KMS-11 (cell line): ENCODE measurements around the gene STAT4.
A peak's percentile ranks its signal among the peaks of the same experiment; 100 is the strongest.

Source experiments
- H2AFZ ChIP-seq: fragments of 200-600 bp; sonication (generic); 2 replicates; pipeline ENCODE4 v1.6.1; 2016; ENCODE audit warnings: antibody characterized with exemption, mixed run types, low read depth
- H3K27ac ChIP-seq: fragments of 200-600 bp; sonication (generic); 2 replicates; pipeline ENCODE4 v1.6.1; 2016; ENCODE audit warnings: mild to moderate bottlenecking, mixed run types
- H3K27me3 ChIP-seq: fragments of 200-600 bp; sonication (generic); 2 replicates; pipeline ENCODE4 v1.6.1; 2017; ENCODE audit warnings: mild to moderate bottlenecking, low read depth, mixed run types, moderate library complexity; ENCODE audit not compliant: insufficient read depth
- H3K36me3 ChIP-seq: fragments of 200-600 bp; sonication (generic); 2 replicates; pipeline ENCODE4 v1.6.1; 2017; ENCODE audit warnings: mild to moderate bottlenecking, mixed run types; ENCODE audit not compliant: insufficient read depth
- H3K4me1 ChIP-seq: fragments of 200-600 bp; sonication (generic); 2 replicates; pipeline ENCODE4 v1.6.1; 2016; ENCODE audit warnings: mild to moderate bottlenecking, low read depth, mixed run types; ENCODE audit not compliant: poor library complexity, severe bottlenecking
- H3K4me2 ChIP-seq: fragments of 200-600 bp; sonication (generic); 2 replicates; pipeline ENCODE4 v1.7.0; 2016; ENCODE audit warnings: mild to moderate bottlenecking, mixed run types
- H3K4me3 ChIP-seq: fragments of 200-600 bp; sonication (generic); IDR thresholded peaks from 2 replicates; pipeline ENCODE4 v1.6.1; 2017; ENCODE audit warnings: low read depth, low read length, mixed read lengths; ENCODE audit not compliant: insufficient read depth
- H3K79me2 ChIP-seq: fragments of 200-600 bp; sonication (generic); 2 replicates; pipeline ENCODE4 v1.6.1; 2016; ENCODE audit warnings: low read depth, mixed run types; ENCODE audit not compliant: insufficient read depth
- H3K9ac ChIP-seq: fragments of 200-600 bp; sonication (generic); 2 replicates; pipeline ENCODE4 v1.6.1; 2016; ENCODE audit warnings: mild to moderate bottlenecking, mixed run types
- H4K20me1 ChIP-seq: fragments of 200-600 bp; sonication (generic); 2 replicates; pipeline ENCODE4 v1.6.1; 2016; ENCODE audit warnings: mild to moderate bottlenecking, mixed run types; ENCODE audit not compliant: insufficient read depth
- CTCF ChIP-seq: fragments of 200-600 bp; sonication (generic); conservative IDR thresholded peaks from 2 replicates; pipeline ENCODE4 v1.6.1; 2017; ENCODE audit warnings: low read depth, mild to moderate bottlenecking, antibody characterized with exemption, low read length, moderate library complexity, mixed read lengths

STAT4 gene

DNA sequence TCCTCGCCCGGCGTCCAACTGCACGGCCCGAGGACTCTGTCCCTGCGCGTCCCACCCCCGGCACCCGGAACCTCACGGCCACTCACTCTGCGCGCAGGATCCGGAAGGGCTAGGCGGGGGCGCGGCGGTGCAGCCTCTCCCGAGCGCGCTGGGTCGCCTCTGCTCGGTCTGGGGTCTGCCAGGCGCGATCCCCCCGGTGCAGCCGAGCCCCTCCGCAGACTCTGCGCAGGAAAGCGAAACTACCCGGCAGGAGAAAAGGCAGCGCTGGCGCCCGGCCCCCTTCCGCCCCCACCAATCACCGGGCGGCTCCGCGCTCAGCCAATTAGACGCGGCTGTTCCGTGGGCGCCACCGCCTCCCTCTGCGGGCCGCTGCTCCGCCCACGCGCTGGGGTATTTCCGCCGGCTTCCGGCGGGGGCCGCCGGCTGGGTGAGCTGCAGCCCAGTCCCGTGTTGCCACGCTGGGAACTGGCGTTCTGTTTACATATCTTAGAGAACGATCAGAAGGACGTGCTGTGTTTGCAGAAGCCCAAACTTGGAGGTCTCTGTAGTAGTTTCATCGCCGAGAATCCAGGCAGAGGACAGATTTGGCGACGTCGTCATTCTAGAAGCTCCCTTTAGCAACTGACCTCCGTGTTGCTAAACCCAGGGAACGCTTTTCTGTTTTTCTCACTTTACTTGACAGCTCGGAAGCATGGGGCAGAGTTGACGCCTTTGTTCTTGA lies 136.7 kb downstream of the STAT4 start, which contains the start of gene STAT1:
TSS of gene STAT1 (minus strand) at position 240 of the 721 bp plus-strand sequence. CDS start 4,168 bp downstream, outside the sequence.
- Histone ChIP-seq H3K9ac (peak within 1 kb of the TSS; percentile 75), H2AFZ (peak within 1 kb of the TSS; percentile 85), H3K36me3 (no peaks in the 10 kb centered on the region; the same call in none of the 2 replicates), H3K4me1 (peaks cover 40% of the 10 kb centered on the region), H3K4me2 (peak within 1 kb of the TSS; percentile 98), H3K27ac (peak within 1 kb of the TSS; percentile 91), H4K20me1 (no peaks in the 10 kb centered on the region), H3K4me3 (peak within 1 kb of the TSS; percentile 81), H3K27me3 (no peaks in the 10 kb centered on the region), H3K79me2 (peaks cover 30% of the 10 kb centered on the region)
- no peak for TF ChIP-seq CTCF

DNA sequence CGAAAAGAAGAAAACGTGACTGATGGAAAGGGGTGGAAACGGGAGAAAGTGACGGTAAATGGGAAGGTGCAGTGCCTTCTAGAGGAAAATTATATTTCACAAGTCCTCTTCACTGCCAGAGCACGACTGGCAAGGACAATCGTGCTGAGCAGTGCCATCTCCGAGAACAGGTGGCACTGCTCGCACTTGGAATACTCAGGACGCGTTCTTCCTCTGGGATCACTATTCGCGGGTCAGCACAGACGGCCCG lies 137.2 kb downstream of the STAT4 start:
- Histone ChIP-seq H4K20me1 (no peaks in the 10 kb centered on the region), H3K4me2 (peak overlapping the region; percentile 93), H3K9ac (peak overlapping the region; percentile 75), H3K79me2 (peaks cover 30% of the 10 kb centered on the region), H3K4me1 (peaks cover 35% of the 10 kb centered on the region), H3K27me3 (no peaks in the 10 kb centered on the region), H2AFZ (peak overlapping the region; percentile 65), H3K36me3 (no peaks in the 10 kb centered on the region; the same call in none of the 2 replicates), H3K4me3 (peak overlapping the region; percentile 81), H3K27ac (peak overlapping the region; percentile 91)
- no peak for TF ChIP-seq CTCF

DNA sequence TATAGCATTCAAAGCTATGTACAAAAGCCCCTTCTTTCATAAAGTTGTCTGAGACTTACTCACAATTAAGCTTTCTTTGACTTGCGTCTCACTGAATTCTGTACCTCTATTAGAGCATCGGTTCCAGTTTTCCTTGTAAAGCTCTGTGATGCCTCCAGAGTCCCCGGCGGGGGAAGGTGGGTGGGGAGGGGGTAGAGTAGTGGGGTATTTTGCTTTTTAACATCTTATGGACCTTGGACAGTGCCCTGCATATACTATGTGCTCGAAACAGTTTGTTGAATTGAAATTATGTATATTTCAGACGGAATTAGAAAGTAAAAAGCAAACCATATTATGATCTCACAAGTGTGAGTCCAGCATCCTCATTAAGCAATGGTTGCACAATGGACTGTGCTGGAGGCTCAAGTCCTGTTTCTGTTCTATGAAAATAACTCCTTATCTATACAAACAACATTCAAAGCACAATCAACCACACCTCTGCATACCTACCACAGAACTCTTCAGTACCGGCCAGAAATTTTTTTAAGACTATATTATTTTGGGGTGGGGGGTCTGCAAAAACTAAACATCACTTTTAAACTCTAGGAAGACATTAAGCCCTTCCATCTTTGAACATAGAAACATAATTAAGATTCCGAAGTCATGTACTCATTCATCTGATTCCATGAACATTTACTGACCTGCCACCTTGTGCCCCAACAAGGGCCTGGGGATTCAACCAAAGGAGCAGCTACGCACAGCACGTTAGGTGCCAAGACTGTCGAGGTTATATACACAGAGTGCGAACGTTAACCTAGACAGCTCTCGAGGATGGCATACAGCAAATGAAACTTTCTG lies 137.7 kb downstream of the STAT4 start:
- peak overlapping the region; percentile 93 for H3K4me2 ChIP-seq
- no peaks in the 10 kb centered on the region for H3K27me3 ChIP-seq
- TF ChIP-seq CTCF: no peak
- peak overlapping the region; percentile 65 for H2AFZ ChIP-seq
- peak overlapping the region; percentile 81 for H3K4me3 ChIP-seq
- no peaks in the 10 kb centered on the region for H4K20me1 ChIP-seq
- no peaks in the 10 kb centered on the region; the same call in none of the 2 replicates for H3K36me3 ChIP-seq
- peaks cover 29% of the 10 kb centered on the region for H3K4me1 ChIP-seq
- H3K27ac ChIP-seq: peak overlapping the region; percentile 91; the same call in 1 of the 2 replicates
- peak overlapping the region; percentile 75; the same call in 1 of the 2 replicates for H3K9ac ChIP-seq
- H3K79me2 ChIP-seq: peaks cover 30% of the 10 kb centered on the region

- H4K20me1 ChIP-seq: no peaks in the 10 kb centered on the region
- peak overlapping the region; percentile 93 for H3K4me2 ChIP-seq
- no peak for TF ChIP-seq CTCF
- H3K36me3 ChIP-seq: no peaks in the 10 kb centered on the region; the same call in none of the 2 replicates
- H3K27me3 ChIP-seq: no peaks in the 10 kb centered on the region
- H3K9ac ChIP-seq: no peak overlapping the region
- peaks cover 29% of the 10 kb centered on the region for H3K4me1 ChIP-seq
- H3K79me2 ChIP-seq: peaks cover 30% of the 10 kb centered on the region
- H2AFZ ChIP-seq: no peak overlapping the region
- H3K27ac ChIP-seq: no peak overlapping the region
- H3K4me3 ChIP-seq: no peak overlapping the region
Measured at GRCh38 chr2:191012346-191012745, 138.4 kb downstream of the STAT4 start.
